Measurements from ENCODE around the gene POT1.
"Not testable (repeated sequence)": the region's sequence is repeated elsewhere in the genome, so short reads cannot be mapped to it uniquely, and the experiment has no call there.

Gene POT1, protein sequence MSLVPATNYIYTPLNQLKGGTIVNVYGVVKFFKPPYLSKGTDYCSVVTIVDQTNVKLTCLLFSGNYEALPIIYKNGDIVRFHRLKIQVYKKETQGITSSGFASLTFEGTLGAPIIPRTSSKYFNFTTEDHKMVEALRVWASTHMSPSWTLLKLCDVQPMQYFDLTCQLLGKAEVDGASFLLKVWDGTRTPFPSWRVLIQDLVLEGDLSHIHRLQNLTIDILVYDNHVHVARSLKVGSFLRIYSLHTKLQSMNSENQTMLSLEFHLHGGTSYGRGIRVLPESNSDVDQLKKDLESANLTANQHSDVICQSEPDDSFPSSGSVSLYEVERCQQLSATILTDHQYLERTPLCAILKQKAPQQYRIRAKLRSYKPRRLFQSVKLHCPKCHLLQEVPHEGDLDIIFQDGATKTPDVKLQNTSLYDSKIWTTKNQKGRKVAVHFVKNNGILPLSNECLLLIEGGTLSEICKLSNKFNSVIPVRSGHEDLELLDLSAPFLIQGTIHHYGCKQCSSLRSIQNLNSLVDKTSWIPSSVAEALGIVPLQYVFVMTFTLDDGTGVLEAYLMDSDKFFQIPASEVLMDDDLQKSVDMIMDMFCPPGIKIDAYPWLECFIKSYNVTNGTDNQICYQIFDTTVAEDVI

DNA sequence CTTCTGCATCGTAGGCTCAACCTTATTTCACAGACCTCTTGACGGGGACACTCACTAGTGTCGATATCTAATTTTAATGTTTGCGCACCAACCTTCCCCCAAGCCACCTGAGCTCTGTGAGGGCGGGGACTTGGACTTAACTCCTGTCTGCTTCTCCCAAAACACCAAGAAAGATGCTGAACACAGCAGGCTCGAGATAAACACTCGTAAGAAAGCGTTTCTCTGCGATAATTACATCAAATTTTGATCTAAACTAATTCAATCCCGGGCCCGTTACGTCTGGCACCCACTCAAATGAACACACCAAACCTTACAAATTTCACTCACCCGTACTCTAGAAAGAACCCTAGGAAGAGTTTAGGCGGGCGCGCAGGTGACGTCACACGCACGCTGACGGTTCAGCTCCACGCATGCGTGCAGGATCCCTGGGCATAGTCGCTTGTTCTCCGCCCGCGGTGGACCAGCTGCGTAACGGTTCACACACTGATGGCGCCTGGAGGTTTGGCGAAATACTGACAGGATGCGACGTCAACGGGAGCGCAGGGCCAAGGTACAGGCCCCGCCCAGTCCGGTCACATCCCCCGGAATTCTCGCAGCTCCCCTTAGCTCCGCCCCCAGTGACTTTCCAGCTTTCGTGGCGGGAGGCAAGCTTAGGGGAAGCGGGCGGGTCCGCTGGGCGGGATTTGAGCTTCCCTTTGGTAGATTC lies at the start of gene POT1:
Gene POT1, minus strand, starts transcription at position 359 of the 706 bp plus-strand sequence. CDS start 32,652 bp downstream, outside the sequence.
- TF ChIP-seq, protein P1, sequence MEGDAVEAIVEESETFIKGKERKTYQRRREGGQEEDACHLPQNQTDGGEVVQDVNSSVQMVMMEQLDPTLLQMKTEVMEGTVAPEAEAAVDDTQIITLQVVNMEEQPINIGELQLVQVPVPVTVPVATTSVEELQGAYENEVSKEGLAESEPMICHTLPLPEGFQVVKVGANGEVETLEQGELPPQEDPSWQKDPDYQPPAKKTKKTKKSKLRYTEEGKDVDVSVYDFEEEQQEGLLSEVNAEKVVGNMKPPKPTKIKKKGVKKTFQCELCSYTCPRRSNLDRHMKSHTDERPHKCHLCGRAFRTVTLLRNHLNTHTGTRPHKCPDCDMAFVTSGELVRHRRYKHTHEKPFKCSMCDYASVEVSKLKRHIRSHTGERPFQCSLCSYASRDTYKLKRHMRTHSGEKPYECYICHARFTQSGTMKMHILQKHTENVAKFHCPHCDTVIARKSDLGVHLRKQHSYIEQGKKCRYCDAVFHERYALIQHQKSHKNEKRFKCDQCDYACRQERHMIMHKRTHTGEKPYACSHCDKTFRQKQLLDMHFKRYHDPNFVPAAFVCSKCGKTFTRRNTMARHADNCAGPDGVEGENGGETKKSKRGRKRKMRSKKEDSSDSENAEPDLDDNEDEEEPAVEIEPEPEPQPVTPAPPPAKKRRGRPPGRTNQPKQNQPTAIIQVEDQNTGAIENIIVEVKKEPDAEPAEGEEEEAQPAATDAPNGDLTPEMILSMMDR (IDR thresholded peaks at IDR 0.05; ENCODE audit: low read depth, low read length): no peak
- Histone ChIP-seq H3K4me3 (ENCODE audit: low read depth, low read length) (peak within 1 kb of the TSS; percentile 84), H3K27ac (peak within 1 kb of the TSS; percentile 65), H3K36me3 (peaks cover 11% of the 10 kb centered on the region), H3K27me3 (ENCODE audit: insufficient read depth, low read depth, severe bottlenecking) (no peaks in the 10 kb centered on the region), H3K9me3 (ENCODE audit: severe bottlenecking) (no peaks in the 10 kb centered on the region)
- DNase-seq: peak; percentile 98

DNA sequence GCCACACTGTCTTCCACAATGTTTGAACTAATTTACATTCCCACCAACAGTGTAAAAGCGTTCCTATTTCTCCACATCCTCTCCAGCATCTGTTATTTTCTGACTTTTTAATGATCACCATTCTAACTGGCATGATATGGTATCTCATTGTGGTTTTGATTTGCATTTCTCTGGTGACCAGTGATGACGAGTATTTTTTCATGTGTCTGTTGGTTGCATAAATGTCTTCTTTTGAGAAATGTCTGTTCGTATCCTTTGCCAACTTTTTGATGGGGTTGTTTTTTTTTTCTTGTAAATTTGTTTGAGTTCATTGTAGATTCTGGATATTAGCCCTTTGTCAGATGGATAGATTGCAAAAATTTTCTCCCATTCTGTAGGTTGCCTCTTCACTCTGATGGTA lies 45.5 kb upstream of the POT1 start:
- not testable (repeated sequence) for DNase-seq; H3K9me3 ChIP-seq (ENCODE audit: severe bottlenecking); H3K27ac ChIP-seq; H3K4me3 ChIP-seq (ENCODE audit: low read depth, low read length); H3K36me3 ChIP-seq; H3K27me3 ChIP-seq (ENCODE audit: insufficient read depth, low read depth, severe bottlenecking)

DNA sequence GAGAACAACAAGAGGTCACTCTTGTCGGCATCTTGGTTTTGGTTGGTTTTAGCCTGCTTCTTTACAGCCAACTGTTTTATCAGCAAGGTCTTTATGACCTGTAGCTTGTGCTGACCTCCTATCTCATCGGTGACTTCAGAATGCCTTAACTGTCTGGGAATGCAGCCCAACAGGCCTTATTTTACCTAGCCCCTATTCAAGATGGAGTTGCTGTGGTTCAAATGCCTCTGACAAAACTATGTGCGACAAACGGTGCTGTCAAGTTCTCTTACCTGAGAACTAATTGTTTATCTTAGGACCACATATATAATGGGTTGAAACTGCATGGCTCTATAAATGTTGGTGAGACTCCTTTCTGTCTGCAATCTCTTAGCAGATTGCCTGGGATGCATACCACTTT lies 35.9 kb upstream of the POT1 start:
- H3K36me3 ChIP-seq: no peaks in the 10 kb centered on the region
- H3K27me3 ChIP-seq (ENCODE audit: insufficient read depth, low read depth, severe bottlenecking): no peaks in the 10 kb centered on the region
- no peak for DNase-seq
- no peak overlapping the region for H3K4me3 ChIP-seq (ENCODE audit: low read depth, low read length)
- H3K9me3 ChIP-seq (ENCODE audit: severe bottlenecking): no peaks in the 10 kb centered on the region
- TF ChIP-seq, protein P1 (IDR thresholded peaks at IDR 0.05; ENCODE audit: low read depth, low read length): no peak
- no peak overlapping the region for H3K27ac ChIP-seq

DNA sequence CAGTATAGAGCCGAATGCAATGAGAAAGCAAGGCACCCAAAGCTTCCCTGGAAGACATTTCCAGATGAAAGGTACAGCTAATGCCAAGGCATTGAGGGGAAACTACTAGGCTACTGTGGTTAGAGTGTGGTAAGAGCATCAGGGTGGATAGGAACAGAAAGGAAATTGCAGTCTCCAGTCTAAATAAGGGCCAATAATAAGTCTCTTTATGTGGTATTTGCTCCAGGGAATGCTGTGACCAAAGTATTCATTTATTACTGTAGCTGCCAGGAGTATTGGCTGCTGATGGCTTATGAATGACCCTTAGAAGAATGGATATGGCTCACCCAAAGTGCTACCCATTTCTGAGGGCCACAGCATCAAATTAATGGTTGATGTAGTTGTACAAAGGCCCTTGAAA lies 30.1 kb upstream of the POT1 start:
- Histone ChIP-seq H3K9me3 (ENCODE audit: severe bottlenecking) (no peaks in the 10 kb centered on the region), H3K27me3 (ENCODE audit: insufficient read depth, low read depth, severe bottlenecking) (no peaks in the 10 kb centered on the region), H3K36me3 (no peaks in the 10 kb centered on the region), H3K4me3 (ENCODE audit: low read depth, low read length) (no peak overlapping the region), H3K27ac (no peak overlapping the region)
- TF ChIP-seq, protein P1 (IDR thresholded peaks at IDR 0.05; ENCODE audit: low read depth, low read length): no peak
- no peak for DNase-seq

DNA sequence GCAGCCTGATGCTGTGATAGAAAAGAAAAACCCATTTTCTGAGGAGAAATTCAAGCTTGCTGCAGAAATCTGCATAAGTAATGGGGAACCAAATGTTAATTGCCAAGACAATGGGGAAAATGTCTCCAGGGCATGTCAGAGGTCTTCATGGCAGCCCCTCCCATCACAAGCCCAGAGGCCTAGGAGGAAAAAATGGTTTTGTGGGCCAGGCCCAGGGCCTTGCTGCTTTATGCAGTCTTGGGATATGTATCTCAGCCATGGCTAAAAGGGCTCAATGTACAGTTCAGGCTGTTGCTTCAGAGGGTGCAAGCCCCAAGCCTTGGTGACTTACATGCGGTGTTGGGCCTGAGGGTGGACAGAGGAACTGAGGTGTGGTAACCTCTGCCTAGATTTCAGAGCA lies 28.3 kb upstream of the POT1 start:
- not testable (repeated sequence) for H3K27ac ChIP-seq; DNase-seq; H3K36me3 ChIP-seq; H3K27me3 ChIP-seq (ENCODE audit: insufficient read depth, low read depth, severe bottlenecking); H3K4me3 ChIP-seq (ENCODE audit: low read depth, low read length); H3K9me3 ChIP-seq (ENCODE audit: severe bottlenecking)

DNA sequence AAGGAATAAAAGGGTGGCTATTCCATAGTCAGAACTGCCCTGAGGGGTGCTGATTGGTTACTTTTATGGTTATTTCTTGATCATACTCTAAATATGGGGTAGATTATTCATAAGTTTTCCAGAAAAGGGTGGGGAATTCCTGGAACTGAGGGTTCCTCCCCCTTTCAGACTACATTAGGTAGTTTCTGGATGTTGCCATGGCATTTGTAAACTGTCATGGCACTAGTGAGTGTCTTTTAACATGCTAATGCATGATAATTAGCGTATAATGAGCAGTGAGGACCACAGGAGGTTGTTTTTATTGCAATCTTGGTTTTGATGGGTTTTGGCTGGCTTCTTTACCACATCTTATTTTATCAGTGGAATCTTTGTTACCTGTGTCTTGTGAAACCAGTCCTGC lies 26.5 kb upstream of the POT1 start:
- Histone ChIP-seq H3K4me3 (ENCODE audit: low read depth, low read length) (no peak overlapping the region), H3K9me3 (ENCODE audit: severe bottlenecking) (no peaks in the 10 kb centered on the region), H3K27ac (no peak overlapping the region), H3K36me3 (no peaks in the 10 kb centered on the region), H3K27me3 (ENCODE audit: insufficient read depth, low read depth, severe bottlenecking) (no peaks in the 10 kb centered on the region)
- TF ChIP-seq, protein P1 (IDR thresholded peaks at IDR 0.05; ENCODE audit: low read depth, low read length): no peak
- no peak for DNase-seq
